ENCODE results near the gene EEF1AKMT3. TPM values are rescaled to one million over a fixed set of nuclear protein-coding genes. Genes with fewer than 3 reads are reported as not detected.

EEF1AKMT3 gene
- total and polyA plus RNA-seq, 2 of the 4 experiments (the other 2 are of a cell fraction): 3.2 to 8.1 TPM

GRCh38 chr12:57739914-57740538, 32.4 kb upstream of the EEF1AKMT3 start:
- H2AK5ac ChIP-seq (ENCODE audit: low read depth, low read length): no peak overlapping the region
- no peak overlapping the region for H2BK120ac ChIP-seq (ENCODE audit: low read depth, low read length)
- H2BK5ac ChIP-seq (ENCODE audit: low read depth, low read length, poor library complexity, severe bottlenecking): no peak overlapping the region
- ATAC-seq (ENCODE audit: low read depth) (no peak), DNase-seq (no peak)
- no peak overlapping the region for H3K27ac ChIP-seq (ENCODE audit: insufficient read depth, low read length)
- dilution Hi-C loops (cut with HindIII; ENCODE audit: low sequenced_read_pairs, unreplicated experiment): no loop called here
- intact Hi-C loops (cut with micrococcal nuclease): loop anchor here (5.0 kb wide), 1 partner anchor 158 kb away; no protein-coding TSS in a partner anchor
- no peak overlapping the region for H2AFZ ChIP-seq (replicated peaks; ENCODE audit: low read length, poor library complexity)
- no peak overlapping the region for H3K4ac ChIP-seq (ENCODE audit: low read depth, low read length)
- H3K18ac ChIP-seq (ENCODE audit: low read depth, low read length): no peak overlapping the region
- no peak overlapping the region for H2BK20ac ChIP-seq (ENCODE audit: low read depth, low read length)
- WGBS, 2 experiments (ENCODE audit: extremely low coverage in 2 of 2, insufficient read length in 1 of 2): 17% methylated on average over 2 of the region's 10 CpGs; no CpG with 5 or more reads in 1 of the 2 experiments
- peaks cover 68% of the 10 kb centered on the region for H3K27me3 ChIP-seq (ENCODE audit: control insufficient read depth, insufficient read depth, low read length)
- H2AK9ac ChIP-seq (replicated peaks; ENCODE audit: low read depth, low read length, poor library complexity): no peak overlapping the region
- H3K9me1 ChIP-seq (ENCODE audit: insufficient read depth, low read length): no peaks in the 10 kb centered on the region
- peaks cover 0 to 5% of the 10 kb centered on the region in 2 experiments; a peak in 2 of 4 replicates for H3K79me1 ChIP-seq (ENCODE audit: low read depth in 1 of 2, low read length in 2 of 2)
- peaks cover 2% of the 10 kb centered on the region; the same call in 1 of the 2 replicates for H3K9me3 ChIP-seq (ENCODE audit: control insufficient read depth, insufficient read depth, low read length)
- no peak overlapping the region for H2BK15ac ChIP-seq (ENCODE audit: low read depth, low read length)
- 0 out of 2 replicates have a peak, but pooled peaks cover 3% of the 10 kb centered on the region for H3K4me1 ChIP-seq (ENCODE audit: control insufficient read depth, insufficient read depth, low read length)
- no peak overlapping the region for H4K5ac ChIP-seq (ENCODE audit: low read depth, low read length)
- in situ Hi-C loops (cut with MboI; ENCODE audit: low sequenced_read_pairs): loop anchor here (10.0 kb wide), 1 partner anchor 155 kb away; no protein-coding TSS in a partner anchor
- no peak overlapping the region for H3K23ac ChIP-seq (ENCODE audit: low read depth, low read length)
- ChIA-PET POLR2A (ENCODE audit: unreplicated experiment) (no interaction called here), CTCF (no interaction called here)
- no peak overlapping the region for H4K8ac ChIP-seq (ENCODE audit: low read depth in 2 of 2, low read length in 2 of 2)
- BruUV-seq (replicated peaks): no TSS peak
- H3K56ac ChIP-seq (ENCODE audit: extremely low read depth, insufficient read depth, low read length): no peak overlapping the region
- no peak overlapping the region for H3K4me3 ChIP-seq (ENCODE audit: insufficient read depth, low read depth, low read length)
- H4K91ac ChIP-seq (ENCODE audit: insufficient read depth, low read depth, low read length): no peak overlapping the region
- no peak overlapping the region for H3K4me2 ChIP-seq (ENCODE audit: low read depth, low read length)
- no peak overlapping the region for H3K14ac ChIP-seq (replicated peaks; ENCODE audit: low read depth, low read length)
- H4K20me1 ChIP-seq (ENCODE audit: insufficient read depth, low read length): 0 out of 2 replicates have a peak, but pooled peaks cover 3% of the 10 kb centered on the region
- TF ChIP-seq MAZ (IDR thresholded peaks at IDR 0.05; ENCODE audit: borderline replicate concordance, low read depth, low read length) (no peak), CTCF (conservative IDR thresholded peaks at IDR 0.05; ENCODE audit: low read depth, low read length) (no peak), USF2 (IDR thresholded peaks at IDR 0.05; ENCODE audit: low read depth, low read length) (no peak), RFX5 (IDR thresholded peaks at IDR 0.05; ENCODE audit: low read depth, low read length) (no peak), MXI1 (IDR thresholded peaks at IDR 0.05; ENCODE audit: borderline replicate concordance, low read depth, low read length) (no peak), SMC3 (IDR thresholded peaks at IDR 0.05; ENCODE audit: low read depth, low read length) (no peak)
- H3K36me3 ChIP-seq (ENCODE audit: control insufficient read depth, insufficient read depth, low read length): no peaks in the 10 kb centered on the region
- H3K9ac ChIP-seq (ENCODE audit: low read depth, low read length): no peak overlapping the region
